ENCODE data around the gene STK39.
"Not testable (repeated sequence)": the region's sequence is repeated elsewhere in the genome, so short reads cannot be mapped to it uniquely, and the experiment has no call there.

STK39 gene

GRCh38 chr2:168042127-168042824 is 205.1 kb downstream of the STK39 start:
- H3K9ac ChIP-seq (ENCODE audit: low read length); H3K27me3 ChIP-seq (ENCODE audit: control insufficient read depth, insufficient read depth, low read length); H3K27ac ChIP-seq (ENCODE audit: low read depth, low read length); H3K36me3 ChIP-seq (ENCODE audit: control insufficient read depth, insufficient read depth, low read length); H3K4me3 ChIP-seq (ENCODE audit: low read length); H3K4me1 ChIP-seq (ENCODE audit: control insufficient read depth, insufficient read depth, low read length): not testable (repeated sequence)

- no peaks in the 10 kb centered on the region for H3K4me1 ChIP-seq (ENCODE audit: control insufficient read depth, insufficient read depth, low read length)
- H3K4me3 ChIP-seq (ENCODE audit: low read length): no peak overlapping the region
- no peaks in the 10 kb centered on the region for H3K36me3 ChIP-seq (ENCODE audit: control insufficient read depth, insufficient read depth, low read length)
- H3K27ac ChIP-seq (ENCODE audit: low read depth, low read length): no peak overlapping the region
- H3K9ac ChIP-seq (ENCODE audit: low read length): no peak overlapping the region
- H3K27me3 ChIP-seq (ENCODE audit: control insufficient read depth, insufficient read depth, low read length): no peaks in the 10 kb centered on the region
Measured at GRCh38 chr2:168039881-168040280, 207.5 kb downstream of the STK39 start.

GRCh38 chr2:168037778-168038177 is 209.6 kb downstream of the STK39 start:
- Histone ChIP-seq H3K4me3 (ENCODE audit: low read length) (no peak overlapping the region), H3K36me3 (ENCODE audit: control insufficient read depth, insufficient read depth, low read length) (peaks cover 3% of the 10 kb centered on the region), H3K9ac (ENCODE audit: low read length) (no peak overlapping the region), H3K27me3 (ENCODE audit: control insufficient read depth, insufficient read depth, low read length) (no peaks in the 10 kb centered on the region), H3K27ac (ENCODE audit: low read depth, low read length) (no peak overlapping the region), H3K4me1 (ENCODE audit: control insufficient read depth, insufficient read depth, low read length) (no peaks in the 10 kb centered on the region)

GRCh38 chr2:168035458-168035857 is 211.9 kb downstream of the STK39 start:
- Histone ChIP-seq H3K36me3 (ENCODE audit: control insufficient read depth, insufficient read depth, low read length) (peaks cover 3% of the 10 kb centered on the region), H3K4me3 (ENCODE audit: low read length) (no peak overlapping the region)

GRCh38 chr2:168034616-168035015 is 212.8 kb downstream of the STK39 start:
- Histone ChIP-seq H3K27ac (ENCODE audit: low read depth, low read length) (no peak overlapping the region), H3K36me3 (ENCODE audit: control insufficient read depth, insufficient read depth, low read length) (peaks cover 3% of the 10 kb centered on the region), H3K4me1 (ENCODE audit: control insufficient read depth, insufficient read depth, low read length) (no peaks in the 10 kb centered on the region), H3K9ac (ENCODE audit: low read length) (no peak overlapping the region), H3K4me3 (ENCODE audit: low read length) (no peak overlapping the region), H3K27me3 (ENCODE audit: control insufficient read depth, insufficient read depth, low read length) (no peaks in the 10 kb centered on the region)

More at GRCh38 chr2:168035458-168035857, 211.9 kb downstream of the STK39 start:
- Histone ChIP-seq H3K27me3 (ENCODE audit: control insufficient read depth, insufficient read depth, low read length) (no peaks in the 10 kb centered on the region), H3K4me1 (ENCODE audit: control insufficient read depth, insufficient read depth, low read length) (no peaks in the 10 kb centered on the region), H3K9ac (ENCODE audit: low read length) (no peak overlapping the region), H3K27ac (ENCODE audit: low read depth, low read length) (no peak overlapping the region)

GRCh38 chr2:168033966-168034365 is 213.4 kb downstream of the STK39 start:
- peaks cover 3% of the 10 kb centered on the region for H3K36me3 ChIP-seq (ENCODE audit: control insufficient read depth, insufficient read depth, low read length)

GRCh38 chr2:168032091-168032490 is 215.3 kb downstream of the STK39 start:
- Histone ChIP-seq H3K9ac (ENCODE audit: low read length) (no peak overlapping the region), H3K27ac (ENCODE audit: low read depth, low read length) (no peak overlapping the region), H3K27me3 (ENCODE audit: control insufficient read depth, insufficient read depth, low read length) (no peaks in the 10 kb centered on the region)

More at GRCh38 chr2:168033966-168034365, 213.4 kb downstream of the STK39 start:
- peaks cover 3% of the 10 kb centered on the region for H3K4me1 ChIP-seq (ENCODE audit: control insufficient read depth, insufficient read depth, low read length)
- H3K27ac ChIP-seq (ENCODE audit: low read depth, low read length): no peak overlapping the region
- H3K9ac ChIP-seq (ENCODE audit: low read length): no peak overlapping the region
- no peak overlapping the region for H3K4me3 ChIP-seq (ENCODE audit: low read length)
- no peaks in the 10 kb centered on the region for H3K27me3 ChIP-seq (ENCODE audit: control insufficient read depth, insufficient read depth, low read length)

GRCh38 chr2:168030862-168031624 is 216.4 kb downstream of the STK39 start:
- peaks cover 3% of the 10 kb centered on the region for H3K4me1 ChIP-seq (ENCODE audit: control insufficient read depth, insufficient read depth, low read length)
- peaks cover 3% of the 10 kb centered on the region for H3K36me3 ChIP-seq (ENCODE audit: control insufficient read depth, insufficient read depth, low read length)
- no peaks in the 10 kb centered on the region for H3K27me3 ChIP-seq (ENCODE audit: control insufficient read depth, insufficient read depth, low read length)
- H3K4me3 ChIP-seq (ENCODE audit: low read length): no peak overlapping the region
- no peak overlapping the region for H3K9ac ChIP-seq (ENCODE audit: low read length)
- no peak overlapping the region for H3K27ac ChIP-seq (ENCODE audit: low read depth, low read length)

More at GRCh38 chr2:168032091-168032490, 215.3 kb downstream of the STK39 start:
- H3K4me3 ChIP-seq (ENCODE audit: low read length): no peak overlapping the region
- peaks cover 3% of the 10 kb centered on the region for H3K4me1 ChIP-seq (ENCODE audit: control insufficient read depth, insufficient read depth, low read length)
- peaks cover 3% of the 10 kb centered on the region for H3K36me3 ChIP-seq (ENCODE audit: control insufficient read depth, insufficient read depth, low read length)

GRCh38 chr2:168029071-168029470 is 218.3 kb downstream of the STK39 start:
- H3K4me1 ChIP-seq (ENCODE audit: control insufficient read depth, insufficient read depth, low read length): peaks cover 3% of the 10 kb centered on the region
- H3K27ac ChIP-seq (ENCODE audit: low read depth, low read length): no peak overlapping the region
- H3K4me3 ChIP-seq (ENCODE audit: low read length): no peak overlapping the region
- no peaks in the 10 kb centered on the region for H3K36me3 ChIP-seq (ENCODE audit: control insufficient read depth, insufficient read depth, low read length)
- H3K9ac ChIP-seq (ENCODE audit: low read length): no peak overlapping the region
- H3K27me3 ChIP-seq (ENCODE audit: control insufficient read depth, insufficient read depth, low read length): no peaks in the 10 kb centered on the region

- Histone ChIP-seq H3K4me3 (ENCODE audit: low read length) (no peak overlapping the region), H3K27me3 (ENCODE audit: control insufficient read depth, insufficient read depth, low read length) (no peaks in the 10 kb centered on the region), H3K36me3 (ENCODE audit: control insufficient read depth, insufficient read depth, low read length) (no peaks in the 10 kb centered on the region), H3K9ac (ENCODE audit: low read length) (no peak overlapping the region), H3K27ac (ENCODE audit: low read depth, low read length) (no peak overlapping the region), H3K4me1 (ENCODE audit: control insufficient read depth, insufficient read depth, low read length) (peaks cover 3% of the 10 kb centered on the region)
Measured at GRCh38 chr2:168028362-168028761, 219.0 kb downstream of the STK39 start.

- H3K4me3 ChIP-seq (ENCODE audit: low read length): no peak overlapping the region
- H3K4me1 ChIP-seq (ENCODE audit: control insufficient read depth, insufficient read depth, low read length): peaks cover 3% of the 10 kb centered on the region
- H3K27ac ChIP-seq (ENCODE audit: low read depth, low read length): no peak overlapping the region
- H3K36me3 ChIP-seq (ENCODE audit: control insufficient read depth, insufficient read depth, low read length): no peaks in the 10 kb centered on the region
- no peak overlapping the region for H3K9ac ChIP-seq (ENCODE audit: low read length)
- H3K27me3 ChIP-seq (ENCODE audit: control insufficient read depth, insufficient read depth, low read length): no peaks in the 10 kb centered on the region
Measured at GRCh38 chr2:168025487-168026202, 221.8 kb downstream of the STK39 start.

GRCh38 chr2:168024459-168024858 is 222.9 kb downstream of the STK39 start:
- no peaks in the 10 kb centered on the region for H3K27me3 ChIP-seq (ENCODE audit: control insufficient read depth, insufficient read depth, low read length)
- H3K27ac ChIP-seq (ENCODE audit: low read depth, low read length): no peak overlapping the region
- no peak overlapping the region for H3K4me3 ChIP-seq (ENCODE audit: low read length)
- peaks cover 3% of the 10 kb centered on the region for H3K4me1 ChIP-seq (ENCODE audit: control insufficient read depth, insufficient read depth, low read length)
- no peaks in the 10 kb centered on the region for H3K36me3 ChIP-seq (ENCODE audit: control insufficient read depth, insufficient read depth, low read length)
- no peak overlapping the region for H3K9ac ChIP-seq (ENCODE audit: low read length)
